GM19438 (cell line): ENCODE results near the gene OR51B5.
"Not testable (repeated sequence)": the region's sequence is repeated elsewhere in the genome, so short reads cannot be mapped to it uniquely, and the experiment has no call there.

Experiments used
- ATAC-seq: cut with Tn5 transposase; IDR thresholded peaks from one replicate; pipeline ENCODE4 v1.9.1; 2021; ENCODE audit warnings: low read depth; ENCODE audit not compliant: unreplicated experiment

OR51B5 gene

GRCh38 chr11:5336331-5336730, 7.0 kb downstream of the OR51B5 start:
- no peak for ATAC-seq

GRCh38 chr11:5335170-5335569, 8.2 kb downstream of the OR51B5 start:
- no peak for ATAC-seq

DNA sequence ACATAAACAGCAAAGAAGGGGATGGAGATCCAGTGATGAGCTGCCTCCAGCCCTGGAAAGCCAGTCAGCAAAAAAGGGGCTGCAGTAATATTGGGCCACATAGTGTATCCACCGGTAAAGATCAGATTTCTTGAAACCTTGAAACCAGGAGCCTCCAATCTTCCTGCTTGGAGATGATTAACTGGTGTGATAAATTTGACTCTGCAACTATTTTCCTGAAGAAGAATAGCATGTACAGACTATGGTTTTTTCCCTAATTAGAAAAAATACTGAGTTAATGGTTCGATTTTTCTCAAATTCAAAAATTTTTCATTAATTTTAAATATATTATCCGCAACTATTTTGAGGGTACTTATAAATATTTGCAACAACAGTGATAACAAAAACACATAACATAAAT, 19.1 kb downstream of the OR51B5 start, which contains the start of gene OR51B2:
Gene OR51B2, minus strand, starts transcription at position 101 of the 400 bp plus-strand sequence. Its CDS starts 0 bp downstream, at position 101.
- ATAC-seq: no peak

DNA sequence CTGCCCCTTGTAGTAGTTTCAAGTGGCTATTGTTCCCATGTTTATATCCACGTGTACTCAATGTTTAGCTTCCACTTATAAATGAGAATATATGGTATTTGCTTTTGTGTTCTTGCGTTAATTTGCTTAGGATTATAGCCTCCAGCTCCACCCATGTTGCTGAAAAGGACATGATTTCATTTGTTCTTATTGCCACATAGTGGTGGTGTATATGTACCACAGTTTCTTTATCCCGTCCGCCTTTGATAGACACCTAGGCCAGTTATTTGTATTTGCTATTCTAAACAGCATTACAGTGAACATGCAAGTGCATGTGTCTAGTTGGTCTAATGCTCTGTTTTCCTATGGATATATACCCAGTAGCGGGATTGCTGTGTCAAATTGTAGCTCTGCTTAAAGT, 26.0 kb downstream of the OR51B5 start:
- ATAC-seq: no peak

DNA sequence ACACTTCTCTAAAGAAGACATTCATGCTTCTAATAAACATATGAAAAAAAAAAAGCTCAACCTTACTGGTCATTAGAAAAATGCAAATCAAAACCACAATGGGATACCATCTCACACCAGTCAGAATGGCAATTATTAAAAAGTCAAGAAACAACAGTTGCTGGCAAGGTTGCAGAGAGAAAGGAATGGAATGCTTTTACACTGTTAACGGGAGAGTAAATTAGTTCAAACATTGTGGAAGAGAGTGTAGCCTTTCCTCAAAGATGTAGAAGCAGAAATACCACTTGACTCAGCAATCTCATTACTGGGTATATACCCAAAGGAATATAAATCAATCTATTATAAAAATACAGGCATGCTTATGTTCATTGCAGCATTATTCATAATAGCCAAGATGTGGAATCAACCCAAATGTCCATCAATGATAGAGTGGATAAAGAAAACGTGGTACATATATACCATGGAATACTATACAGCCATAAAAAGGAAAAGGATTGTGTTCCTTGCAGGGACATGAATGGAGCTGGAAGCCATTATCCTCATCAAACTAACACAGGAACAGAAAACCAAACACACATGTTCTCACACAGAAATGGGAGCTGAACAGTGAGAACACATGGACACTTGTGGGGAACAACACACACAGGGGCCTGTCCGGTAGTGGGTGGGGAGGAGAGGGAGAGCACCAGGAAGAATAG, 29.8 kb downstream of the OR51B5 start:
- ATAC-seq: not testable (repeated sequence)

DNA sequence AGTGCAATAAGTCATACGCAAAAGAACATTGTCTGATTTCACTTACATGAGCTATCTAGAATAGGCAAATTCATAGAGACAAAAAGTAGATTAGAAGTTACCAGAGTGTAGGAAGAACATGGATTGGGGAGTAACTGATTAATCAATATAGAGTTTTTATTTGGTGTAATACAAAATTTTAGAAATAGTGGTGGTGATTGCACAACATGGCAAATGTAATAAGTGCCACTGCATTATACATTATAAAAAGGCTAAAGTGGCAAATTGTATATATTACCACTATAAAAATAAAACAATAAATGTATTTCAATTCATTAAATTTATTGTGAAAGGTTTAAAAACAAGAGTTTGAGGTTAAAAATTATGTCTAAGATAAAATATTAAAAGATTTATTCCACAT, 32.9 kb downstream of the OR51B5 start:
- ATAC-seq: no peak

- ATAC-seq: no peak
Measured at GRCh38 chr11:5307256-5308019, 35.9 kb downstream of the OR51B5 start.

DNA sequence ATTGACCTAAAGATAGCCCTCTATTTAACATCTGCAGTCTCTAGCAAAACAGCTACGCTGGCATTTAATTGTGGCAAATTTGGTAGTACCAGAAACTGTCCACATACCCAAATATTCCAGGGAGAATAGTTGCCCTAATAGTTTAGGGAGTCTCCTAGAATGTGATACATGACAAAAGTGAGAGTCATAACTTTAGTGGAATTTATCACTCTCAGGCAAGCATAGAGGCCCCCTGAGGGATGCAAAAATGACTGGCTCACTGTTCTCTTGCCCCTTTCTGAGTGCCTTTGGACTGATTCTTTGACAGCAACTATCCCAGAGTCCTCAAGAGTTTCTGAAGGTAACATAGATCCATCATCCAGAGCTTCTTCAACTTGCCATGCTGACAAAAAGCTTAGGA, 39.3 kb downstream of the OR51B5 start:
- no peak for ATAC-seq

DNA sequence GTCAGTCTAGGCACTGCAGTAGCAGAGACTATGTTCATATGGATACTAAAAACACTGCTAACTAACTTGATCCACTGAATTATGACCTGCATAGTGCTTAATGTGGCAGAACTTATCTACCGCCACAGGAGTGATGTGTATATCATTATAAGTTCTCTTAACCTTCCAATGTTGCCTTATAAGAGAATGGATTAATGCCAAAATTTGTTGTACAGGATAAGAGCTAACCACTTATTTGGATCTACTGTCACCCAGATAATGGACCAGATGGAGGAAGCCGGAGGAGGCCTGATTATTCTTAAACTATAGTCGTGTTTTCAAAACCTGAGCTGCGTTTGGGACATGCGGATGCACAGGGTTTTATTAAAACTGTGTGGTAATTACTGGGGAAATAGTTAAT, 39.7 kb downstream of the OR51B5 start:
- no peak for ATAC-seq

GRCh38 chr11:5301846-5302245, 41.5 kb downstream of the OR51B5 start, which contains the start of gene OR51B4:
Gene OR51B4 (minus strand): TSS chr11:5301946. CDS start chr11:5301946, 0 bp downstream.
- ATAC-seq: no peak

DNA sequence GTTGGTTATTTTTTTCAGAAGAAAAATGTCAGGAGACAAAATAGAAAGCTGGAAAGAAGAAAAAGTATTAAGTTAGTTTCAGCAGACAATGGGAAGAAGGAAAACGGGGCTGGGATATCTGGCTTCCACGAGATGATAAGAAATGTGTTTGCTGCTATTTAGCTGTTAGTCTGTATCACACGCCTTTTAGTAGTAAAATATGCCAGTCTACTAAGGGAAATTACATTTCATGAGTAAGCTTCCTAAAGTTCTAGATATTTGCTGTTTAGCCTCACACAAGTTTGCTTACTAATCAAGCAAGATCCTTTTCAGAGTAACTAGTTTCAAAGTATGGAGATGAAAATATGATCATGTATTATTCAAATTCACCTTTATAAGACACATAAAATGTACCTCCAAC, 43.1 kb downstream of the OR51B5 start:
- ATAC-seq: no peak

DNA sequence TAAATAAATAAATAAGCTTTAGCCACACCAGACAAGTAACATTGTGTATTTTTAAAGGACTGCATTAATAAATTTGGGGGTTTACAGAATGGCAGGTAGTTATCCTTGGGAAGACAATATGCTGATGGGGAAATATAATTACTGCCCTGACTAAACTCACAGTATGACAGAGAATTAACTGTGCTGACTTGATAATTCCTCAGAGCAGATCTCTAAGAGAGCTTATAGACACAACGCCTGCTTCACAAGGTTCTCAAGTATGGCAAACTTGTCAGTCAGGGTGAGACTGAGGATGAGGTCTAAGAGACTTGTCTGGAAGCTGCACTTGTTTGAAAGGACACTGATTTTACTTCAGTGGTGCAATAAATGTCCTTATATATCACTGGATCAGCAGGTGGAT, 44.9 kb downstream of the OR51B5 start:
- no peak for ATAC-seq

- ATAC-seq: no peak
Measured at GRCh38 chr11:5297721-5298323, 45.5 kb downstream of the OR51B5 start.

DNA sequence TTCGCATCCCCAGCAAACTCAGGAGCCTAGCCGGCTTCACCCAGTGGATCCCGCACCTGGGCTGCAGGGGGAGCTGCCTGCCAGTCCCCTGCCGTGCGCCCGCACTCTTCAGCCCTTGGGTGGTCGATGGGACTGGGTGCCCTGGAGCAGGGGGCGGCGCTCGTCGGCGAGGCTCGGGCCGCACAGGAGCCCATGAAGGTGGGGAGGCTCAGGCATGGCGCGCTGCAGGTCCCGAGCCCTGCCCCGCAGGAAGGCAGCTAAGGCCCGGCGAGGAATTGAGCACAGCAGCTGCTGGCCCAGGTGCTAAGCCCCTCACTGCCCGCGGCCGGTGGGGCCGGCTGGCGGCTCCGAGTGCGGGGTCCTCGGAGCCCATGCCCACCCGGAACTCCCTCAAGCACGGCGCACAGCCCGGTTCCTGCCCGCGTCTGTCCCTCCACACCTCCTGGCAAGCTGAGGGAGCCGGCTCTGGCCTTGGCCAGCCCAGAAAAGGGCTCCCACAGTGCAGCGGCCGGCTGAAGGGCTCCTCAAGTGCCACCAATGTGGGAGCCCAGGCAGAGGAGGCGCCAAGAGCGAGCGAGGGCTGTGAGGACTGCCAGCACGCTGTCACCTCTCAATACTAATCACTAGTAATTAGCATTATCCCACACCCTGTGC, 48.9 kb downstream of the OR51B5 start:
- ATAC-seq: not testable (repeated sequence)

DNA sequence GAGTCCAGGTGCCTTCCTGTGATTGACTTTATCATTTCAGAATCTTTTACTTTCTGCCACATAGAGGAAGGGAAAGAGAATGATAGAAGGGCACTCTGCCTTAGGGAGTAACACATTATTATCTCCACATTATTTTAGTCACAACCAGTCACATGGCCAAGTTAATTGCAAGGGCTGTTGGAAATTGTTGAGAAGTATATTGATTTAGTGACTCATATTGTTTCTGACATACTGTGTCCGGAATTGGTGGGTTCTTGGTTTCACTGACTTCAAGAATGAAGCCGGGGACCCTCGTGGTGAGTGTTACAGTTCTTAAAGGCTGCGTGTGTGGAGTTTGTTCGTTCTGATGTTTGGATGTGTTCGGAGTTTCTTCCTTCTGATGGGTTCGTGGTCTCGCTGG, 50.3 kb downstream of the OR51B5 start:
- ATAC-seq: no peak
